ENCODE measurements around the gene METTL23.

The METTL23 gene, protein sequence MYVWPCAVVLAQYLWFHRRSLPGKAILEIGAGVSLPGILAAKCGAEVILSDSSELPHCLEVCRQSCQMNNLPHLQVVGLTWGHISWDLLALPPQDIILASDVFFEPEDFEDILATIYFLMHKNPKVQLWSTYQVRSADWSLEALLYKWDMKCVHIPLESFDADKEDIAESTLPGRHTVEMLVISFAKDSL

GRCh38 chr17:76726776-76727718 is at the start of gene METTL23:
METTL23 (plus strand) TSS chr17:76726839; CDS start chr17:76729711, 2,872 bp downstream.
- DNase-seq (ENCODE audit: low read depth, low spot score) = no peak

- DNase-seq (ENCODE audit: low read depth, low spot score) = no peak
These were observed 49.2 kb upstream of the METTL23 start for GRCh38 chr17:76677406-76677805.

DNA sequence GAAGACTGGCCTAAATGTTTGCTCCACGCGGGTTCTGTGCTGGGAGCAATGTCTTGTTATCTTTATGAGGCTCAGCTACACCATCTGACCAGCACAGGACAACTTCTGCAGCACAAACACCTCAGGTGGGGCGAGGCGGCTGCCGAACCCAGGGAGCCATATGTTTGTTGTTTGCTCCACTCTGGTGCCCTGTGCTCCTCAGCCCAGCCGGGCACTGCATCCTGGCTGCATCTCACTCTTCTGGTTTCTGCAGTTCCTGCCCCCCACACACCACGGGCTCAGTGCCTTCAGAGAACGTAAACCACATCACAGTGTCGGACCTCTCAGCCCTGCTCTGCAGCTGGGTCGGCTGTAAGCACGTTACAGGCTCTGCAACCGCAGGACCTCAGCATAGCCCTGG is 48.3 kb upstream of the METTL23 start:
- DNase-seq (ENCODE audit: low read depth, low spot score) = no peak

- no peak for DNase-seq (ENCODE audit: low read depth, low spot score)
These were observed 47.4 kb upstream of the METTL23 start for GRCh38 chr17:76679239-76679638.

- DNase-seq (ENCODE audit: low read depth, low spot score) = no peak
These were observed 45.2 kb upstream of the METTL23 start for GRCh38 chr17:76681222-76682137.

GRCh38 chr17:76682296-76682695 is 44.3 kb upstream of the METTL23 start:
- DNase-seq (ENCODE audit: low read depth, low spot score) = no peak

GRCh38 chr17:76683011-76683755 is 43.5 kb upstream of the METTL23 start:
- no peak for DNase-seq (ENCODE audit: low read depth, low spot score)

DNA sequence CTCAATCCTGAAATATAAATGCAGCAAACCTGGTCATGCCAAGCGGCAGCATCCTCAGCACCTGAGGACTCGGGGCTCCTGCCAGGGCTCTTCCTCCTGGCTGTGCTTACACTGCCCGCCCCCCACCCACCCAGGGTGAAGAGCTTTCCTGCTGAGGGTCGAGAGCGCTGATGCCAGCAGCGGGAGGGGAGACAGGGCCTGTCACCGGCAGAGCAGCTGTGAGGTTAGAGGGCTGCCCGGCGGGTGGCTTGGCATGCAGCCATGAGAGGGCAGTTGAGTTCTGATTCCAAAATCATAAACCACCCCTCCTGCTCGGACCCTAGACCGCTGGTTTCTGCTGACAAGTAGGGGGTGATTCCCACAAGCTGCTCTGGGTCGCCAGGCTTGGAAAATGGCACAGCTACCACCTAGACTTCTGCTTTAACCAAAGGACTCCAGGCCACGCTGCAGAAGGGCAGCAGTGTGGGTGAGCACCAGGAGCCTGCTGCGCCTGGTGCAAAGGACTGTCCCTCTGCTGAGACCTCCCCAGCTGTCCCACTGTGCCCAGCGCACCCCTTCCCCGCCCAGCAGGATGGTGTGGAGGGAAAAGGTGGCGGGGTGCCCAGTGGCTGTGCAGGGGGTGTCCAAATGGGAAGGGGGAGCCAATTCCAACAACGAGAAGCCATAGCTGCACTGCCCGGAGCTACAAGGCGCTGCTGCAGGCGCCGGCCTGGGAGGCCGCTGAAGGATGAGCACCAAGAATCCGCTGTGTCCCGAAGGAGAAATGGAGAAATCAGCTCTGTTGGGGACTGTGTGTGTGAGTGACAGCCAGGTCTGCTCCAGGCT is 42.5 kb upstream of the METTL23 start:
- DNase-seq (ENCODE audit: low read depth, low spot score) = no peak

- DNase-seq (ENCODE audit: low read depth, low spot score) = no peak
These were observed 41.9 kb upstream of the METTL23 start for GRCh38 chr17:76684756-76685155.

DNA sequence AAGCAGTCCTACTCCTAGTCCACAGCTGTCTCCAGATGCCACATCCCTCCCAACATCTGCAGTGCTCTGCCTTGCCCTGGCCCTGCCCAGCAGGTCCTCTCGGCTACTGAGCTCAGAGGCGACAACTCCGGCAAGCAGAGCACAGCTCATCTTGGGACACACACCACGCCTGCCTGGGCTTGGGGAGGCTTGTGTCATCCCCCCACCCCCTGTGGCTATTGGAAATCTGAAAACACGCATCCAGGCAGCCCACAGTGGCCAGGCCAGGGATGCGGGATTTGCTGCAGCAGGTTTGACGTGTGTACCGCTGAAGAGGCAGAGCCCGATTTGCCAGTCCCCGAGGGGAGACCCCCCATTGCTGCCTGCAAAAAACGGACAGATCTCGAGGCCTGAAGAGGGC is 41.3 kb upstream of the METTL23 start:
- no peak for DNase-seq (ENCODE audit: low read depth, low spot score)

DNA sequence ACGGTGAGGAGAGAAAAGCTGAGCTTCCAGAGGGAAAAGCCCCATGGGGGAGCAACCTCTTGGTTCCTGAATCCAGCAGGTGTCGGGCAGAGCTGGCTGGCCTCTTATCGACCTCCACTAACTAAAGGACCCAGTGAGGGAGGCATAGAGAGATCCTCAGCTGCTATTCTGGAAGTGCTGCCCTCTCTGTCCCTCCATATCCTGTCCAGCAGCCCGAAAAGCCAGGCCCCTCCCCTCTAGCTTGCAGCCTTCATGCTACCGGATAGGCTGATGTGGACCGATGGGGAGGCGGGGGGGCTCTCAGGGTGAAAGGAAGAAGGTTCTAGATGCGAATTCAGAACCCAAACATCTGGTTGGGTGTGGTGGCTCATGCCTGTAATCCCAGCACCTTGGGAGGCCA is 40.8 kb upstream of the METTL23 start:
- DNase-seq (ENCODE audit: low read depth, low spot score) = no peak

- DNase-seq (ENCODE audit: low read depth, low spot score) = no peak
These were observed 39.9 kb upstream of the METTL23 start for GRCh38 chr17:76686538-76687297.

GRCh38 chr17:76687298-76688164 is 39.1 kb upstream of the METTL23 start:
- DNase-seq (ENCODE audit: low read depth, low spot score) = no peak

GRCh38 chr17:76688165-76688622 is 38.4 kb upstream of the METTL23 start:
- DNase-seq (ENCODE audit: low read depth, low spot score) = no peak

GRCh38 chr17:76689859-76690258 is 36.8 kb upstream of the METTL23 start:
- DNase-seq (ENCODE audit: low read depth, low spot score) = no peak

DNA sequence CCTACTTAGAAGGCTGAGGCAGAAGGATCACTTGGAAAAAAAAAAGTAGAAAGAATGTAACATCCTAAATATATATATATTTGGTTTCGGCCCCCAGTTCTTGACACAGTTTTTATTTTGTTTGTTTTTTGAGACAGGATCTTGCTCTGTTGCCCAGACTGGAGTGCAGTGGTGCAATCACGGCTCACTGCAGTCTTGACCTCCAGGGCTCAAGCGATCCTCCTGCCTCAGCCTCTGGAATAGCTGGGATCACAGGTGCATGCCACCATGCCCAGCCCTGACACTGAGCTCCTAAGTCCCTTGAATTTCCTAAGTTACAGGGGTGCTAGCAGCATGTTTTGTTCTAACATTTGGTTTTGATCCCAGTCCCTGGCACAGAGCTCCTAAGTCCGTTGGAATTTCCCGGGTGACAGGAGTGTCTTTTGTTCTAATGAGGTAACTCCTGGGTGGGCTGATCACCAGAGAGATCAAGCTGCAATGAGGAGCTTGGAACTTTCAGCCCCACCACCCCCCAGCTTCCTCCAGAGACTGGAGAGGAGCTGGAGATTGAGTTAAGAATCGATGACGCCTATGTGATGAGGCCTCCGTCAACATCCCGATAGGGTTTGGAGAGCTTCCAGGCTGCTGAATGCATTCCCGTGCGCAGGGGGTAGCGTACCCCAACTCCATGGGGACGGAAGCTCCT is 35.9 kb upstream of the METTL23 start:
- no peak for DNase-seq (ENCODE audit: low read depth, low spot score)

GRCh38 chr17:76691379-76692191 is 35.1 kb upstream of the METTL23 start:
- DNase-seq (ENCODE audit: low read depth, low spot score) = no peak
